NCI-H2107 (cell line): ENCODE results near the gene ROR1.
"Not testable (repeated sequence)": the region's sequence is repeated elsewhere in the genome, so short reads cannot be mapped to it uniquely, and the experiment has no call there.

Experiments
- DNase-seq: peaks from one replicate; lab custom pipeline; 2025; lab: John Stamatoyannopoulos, UW

Gene ROR1

DNA sequence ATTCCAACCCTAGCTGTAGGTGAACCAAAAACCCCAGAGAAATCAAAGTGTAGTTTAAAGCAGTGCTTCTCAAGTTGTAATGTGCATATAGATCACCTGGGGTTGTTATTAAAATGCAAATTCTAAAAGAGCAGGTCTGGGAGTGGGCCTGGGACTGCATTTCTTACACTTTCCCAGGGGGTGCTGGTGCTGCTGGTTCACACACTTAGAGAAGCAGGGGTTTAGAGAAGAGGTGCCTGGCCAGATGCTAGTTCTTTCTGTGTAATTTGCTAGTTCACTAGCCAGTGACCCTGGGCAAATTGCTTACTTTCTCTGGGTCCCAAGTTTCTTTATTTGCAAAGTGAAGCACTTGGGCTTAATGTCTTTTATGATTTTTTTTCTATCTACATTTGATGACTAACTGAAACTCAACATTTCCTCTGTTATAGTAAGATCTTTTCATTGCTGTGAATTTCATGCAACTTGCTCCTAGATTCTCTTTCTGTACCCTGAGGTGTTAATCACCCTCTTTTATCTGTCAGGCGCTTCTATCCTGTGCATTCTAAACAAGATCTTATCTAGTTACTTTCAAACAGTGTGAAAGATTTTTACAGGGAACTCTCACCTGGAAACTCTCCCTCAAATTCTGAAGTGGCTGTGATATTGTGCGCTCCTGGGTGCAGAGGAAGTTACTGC lies 287.8 kb downstream of the ROR1 start:
- DNase-seq = no peak

DNA sequence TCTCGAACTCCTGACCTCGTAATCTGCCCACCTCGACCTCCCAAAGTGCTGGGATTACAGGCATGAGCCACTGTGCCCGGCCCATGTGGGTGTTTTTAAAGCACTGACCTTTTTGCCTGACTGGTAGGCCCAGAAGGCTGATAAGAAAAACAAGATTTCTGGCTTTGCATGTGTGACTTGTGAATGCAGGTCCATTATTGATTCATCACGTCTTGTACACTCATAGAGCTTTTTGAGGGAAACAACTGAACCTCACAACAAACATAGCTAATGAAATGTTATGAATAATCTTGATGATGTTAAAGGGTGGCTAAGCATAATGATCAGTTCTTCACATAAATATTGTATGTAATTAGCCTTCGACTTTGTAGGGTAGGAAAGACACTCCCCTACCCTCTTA lies 288.7 kb downstream of the ROR1 start:
- DNase-seq = no peak

DNA sequence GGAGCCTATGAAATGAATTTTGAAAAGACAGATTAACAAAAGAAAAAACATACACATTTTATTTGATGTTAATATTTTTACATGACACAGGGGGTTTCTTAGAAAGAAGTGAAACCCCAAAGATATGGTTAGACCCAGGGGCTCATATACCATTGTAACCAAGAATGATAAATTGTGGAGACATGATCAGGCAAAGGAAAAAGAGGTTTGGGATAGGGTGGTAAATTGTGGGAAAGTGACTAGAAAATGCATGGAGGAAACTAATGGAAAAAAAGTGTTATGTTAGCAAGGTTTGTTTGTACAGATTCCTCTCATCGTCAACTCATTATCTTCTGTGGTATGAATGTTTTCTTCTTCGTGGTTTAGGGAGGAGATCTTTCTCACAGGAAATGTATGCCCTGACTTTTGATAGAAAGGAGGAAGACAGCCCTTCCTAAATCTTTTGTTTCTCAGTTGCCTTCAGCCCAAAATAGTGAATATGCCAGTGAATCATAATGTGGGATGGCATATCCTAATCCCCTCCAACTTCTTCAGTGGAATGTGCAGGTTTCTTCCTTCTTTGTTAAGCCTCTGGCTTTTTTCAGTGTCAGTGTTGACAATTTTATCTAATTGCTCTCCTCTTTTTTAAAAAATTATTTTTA lies 289.2 kb downstream of the ROR1 start:
- DNase-seq = no peak

GRCh38 chr1:64065571-64065970 lies 291.8 kb downstream of the ROR1 start:
- DNase-seq = no peak

- peak; percentile 14 for DNase-seq
These were observed 298.4 kb downstream of the ROR1 start for GRCh38 chr1:64072089-64072793.

DNA sequence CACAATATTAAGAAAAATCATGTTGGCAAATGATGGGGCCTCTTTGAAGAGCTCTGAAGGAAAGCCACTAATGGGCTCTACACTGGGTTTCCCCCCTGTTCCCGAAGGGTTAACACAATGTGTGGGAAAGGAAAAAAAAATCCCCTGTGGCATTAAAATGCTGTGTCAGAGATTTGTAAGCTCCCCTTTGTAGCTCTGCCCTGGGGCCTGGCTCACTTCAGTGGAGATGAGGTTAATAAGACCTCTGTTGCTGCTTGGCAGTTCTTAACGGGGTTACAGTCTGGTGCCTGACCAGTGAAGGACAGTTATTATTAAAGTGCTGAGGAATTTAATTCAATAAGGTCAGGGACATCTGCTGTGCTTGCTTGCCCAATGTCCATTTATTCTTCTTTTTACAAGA lies 299.9 kb downstream of the ROR1 start:
- no peak for DNase-seq

GRCh38 chr1:64074767-64075166 lies 300.9 kb downstream of the ROR1 start:
- DNase-seq = no peak

- DNase-seq = no peak
These were observed 303.6 kb downstream of the ROR1 start for GRCh38 chr1:64077281-64077940.

GRCh38 chr1:64080941-64081562 lies 307.2 kb downstream of the ROR1 start:
- DNase-seq = no peak

GRCh38 chr1:64082459-64082858 lies 308.6 kb downstream of the ROR1 start:
- DNase-seq = no peak

GRCh38 chr1:64084451-64084850 lies 310.6 kb downstream of the ROR1 start:
- DNase-seq = no peak

DNA sequence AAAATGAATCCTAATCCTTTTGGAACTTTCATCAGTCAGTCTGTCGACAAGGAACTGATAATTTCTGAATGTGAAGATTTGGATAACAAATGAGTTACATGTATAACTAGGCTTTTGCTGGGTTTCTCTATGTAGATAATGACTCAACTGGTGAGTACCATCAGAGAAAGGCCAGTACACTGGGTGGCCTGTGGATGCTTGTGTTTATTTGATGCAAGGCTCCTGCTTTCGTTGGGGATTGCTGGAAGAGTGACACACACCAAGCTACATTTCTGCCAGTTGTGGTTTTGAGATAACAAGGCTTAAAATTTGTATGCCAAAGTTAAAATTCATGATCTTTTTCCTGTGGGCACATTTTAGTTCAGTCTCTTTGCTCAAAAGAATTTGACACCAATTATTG lies 314.0 kb downstream of the ROR1 start:
- no peak for DNase-seq

- no peak for DNase-seq
These were observed 316.6 kb downstream of the ROR1 start for GRCh38 chr1:64090436-64090835.

DNA sequence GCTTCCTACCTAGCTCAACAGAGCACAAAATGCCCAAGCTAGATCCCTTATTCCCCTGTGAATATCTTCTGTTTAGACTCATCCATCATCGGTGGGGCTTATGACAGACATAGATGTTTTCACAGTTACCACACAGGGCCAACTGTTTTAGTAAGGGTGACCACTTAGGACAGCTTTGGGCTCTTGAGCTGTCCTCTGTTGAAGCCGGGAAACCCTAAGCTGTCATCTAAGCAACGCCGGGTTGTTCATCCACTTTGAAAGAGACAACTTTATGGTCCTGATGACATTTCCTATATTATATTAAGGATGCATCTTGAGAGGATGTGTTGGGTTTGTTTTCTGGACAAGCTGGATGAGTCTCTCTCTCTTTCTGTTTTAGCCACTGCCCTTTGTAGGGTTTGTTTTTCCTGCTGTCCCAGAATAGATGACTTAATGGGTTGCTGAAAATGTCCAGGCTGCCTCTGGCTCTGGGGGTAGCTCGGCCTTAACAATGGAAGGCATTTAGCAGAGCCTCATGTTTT lies 319.1 kb downstream of the ROR1 start:
- no peak for DNase-seq

GRCh38 chr1:64093941-64094340 lies 320.1 kb downstream of the ROR1 start:
- DNase-seq = no peak

- no peak for DNase-seq
These were observed 322.0 kb downstream of the ROR1 start for GRCh38 chr1:64095832-64096231.

GRCh38 chr1:64097859-64098258 lies 324.0 kb downstream of the ROR1 start:
- DNase-seq = peak; percentile 63

GRCh38 chr1:64098436-64098835 lies 324.6 kb downstream of the ROR1 start:
- DNase-seq = no peak

DNA sequence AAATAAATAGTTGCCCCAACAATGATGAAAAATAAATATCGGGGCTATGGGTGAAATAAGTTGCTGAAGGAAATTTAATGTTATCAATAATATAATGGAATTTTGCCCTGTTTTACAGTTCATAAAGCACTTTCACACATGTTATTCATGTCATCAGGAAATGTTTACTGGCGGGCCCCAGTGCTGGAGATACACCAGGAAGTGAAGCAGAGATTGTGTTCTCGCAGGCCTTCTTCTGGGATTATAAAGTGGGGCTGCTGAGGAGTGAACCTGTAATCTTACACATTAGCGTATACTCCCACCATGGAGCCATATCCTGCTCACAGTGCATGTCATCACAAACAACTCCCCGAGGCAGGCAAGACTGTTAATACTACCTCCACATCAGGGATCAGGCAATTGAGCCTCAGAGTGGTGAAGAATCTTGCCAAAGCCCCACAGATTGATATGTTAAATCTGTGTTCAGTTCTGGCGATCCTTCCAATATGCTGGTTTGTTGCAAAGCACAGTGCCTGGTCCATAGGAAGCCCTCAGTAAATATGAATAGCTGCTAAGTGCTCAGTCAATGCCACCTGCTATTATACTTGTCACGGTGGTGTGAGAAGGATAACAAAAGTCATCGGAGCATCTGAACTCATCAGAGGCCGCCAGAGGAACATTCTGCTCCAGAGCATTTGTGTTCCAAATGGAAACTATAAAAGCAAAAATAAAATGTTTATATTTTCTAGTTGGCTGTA lies 325.2 kb downstream of the ROR1 start:
- peak; percentile 39 for DNase-seq

- DNase-seq = no peak
These were observed 327.0 kb downstream of the ROR1 start for GRCh38 chr1:64100791-64101190.

GRCh38 chr1:64104585-64104984 lies 330.8 kb downstream of the ROR1 start:
- DNase-seq = not testable (repeated sequence)
